HG03571 (cell line): ENCODE data around the gene THSD7A.

Source experiments
- ATAC-seq: cut with Tn5 transposase; IDR thresholded peaks from one replicate; pipeline ENCODE4 v1.9.1; 2021; ENCODE audit not compliant: unreplicated experiment

Gene THSD7A

GRCh38 chr7:11831736-11832495, at the start of gene THSD7A:
Gene THSD7A, minus strand, starts transcription at chr7:11832198. Its CDS starts 252 bp downstream, at chr7:11831946.
- no peak for ATAC-seq

DNA sequence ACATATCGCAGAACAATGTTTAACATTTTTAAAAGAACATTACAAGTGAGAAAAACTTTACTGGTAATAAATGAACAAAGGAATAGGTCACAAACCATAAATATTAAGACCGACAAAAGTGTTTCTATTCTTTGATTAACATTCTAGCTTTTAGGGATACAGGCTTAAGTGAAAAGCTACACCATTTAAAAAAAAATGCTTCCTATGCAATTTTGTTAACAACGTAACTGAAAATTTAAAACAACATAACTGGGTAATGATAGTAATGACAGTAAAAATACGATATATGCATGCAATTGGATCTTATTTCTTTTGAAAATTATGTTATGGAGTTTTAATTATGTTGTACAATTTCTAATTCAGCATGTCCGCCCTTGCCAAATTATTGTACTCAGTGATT, 49.7 kb upstream of the THSD7A start:
- no peak for ATAC-seq

DNA sequence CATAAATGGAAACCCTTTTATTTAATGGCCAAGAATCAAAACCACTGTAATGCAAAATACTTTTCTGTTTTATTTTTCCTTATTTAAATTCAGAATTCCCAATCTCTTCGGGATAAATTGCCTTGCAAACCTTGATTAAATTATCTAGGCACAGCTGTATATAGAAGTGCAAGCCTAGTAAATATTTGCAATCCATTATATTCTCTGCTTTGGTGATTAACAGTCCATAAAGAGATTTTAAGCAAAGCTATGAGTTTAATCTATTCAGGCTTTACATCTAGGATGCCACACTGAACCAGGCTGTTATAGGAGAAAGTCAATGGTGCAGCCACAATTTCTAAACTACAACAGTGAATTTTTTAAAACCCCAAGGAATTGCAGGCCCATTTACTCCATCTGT, 43.6 kb upstream of the THSD7A start:
- no peak for ATAC-seq

DNA sequence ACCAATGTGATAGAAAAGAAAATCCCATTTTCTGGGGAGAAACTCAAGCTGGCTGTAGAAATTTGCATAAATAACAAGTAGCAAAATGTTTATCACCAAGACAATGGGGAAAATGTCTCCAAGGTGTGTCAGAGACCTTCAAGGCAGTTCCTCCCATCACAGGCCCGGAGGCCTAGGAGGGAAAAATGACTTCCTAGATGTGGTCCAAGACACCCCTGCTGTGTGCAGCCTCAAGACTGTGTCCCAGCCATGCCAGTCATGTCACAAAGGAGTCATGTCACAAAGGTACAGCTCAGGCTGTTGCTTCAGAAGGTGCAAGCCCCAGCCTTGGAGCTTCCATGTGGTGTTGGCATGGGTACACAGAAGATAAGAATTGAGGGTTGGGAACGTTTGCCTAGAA, 33.7 kb upstream of the THSD7A start:
- no peak for ATAC-seq

DNA sequence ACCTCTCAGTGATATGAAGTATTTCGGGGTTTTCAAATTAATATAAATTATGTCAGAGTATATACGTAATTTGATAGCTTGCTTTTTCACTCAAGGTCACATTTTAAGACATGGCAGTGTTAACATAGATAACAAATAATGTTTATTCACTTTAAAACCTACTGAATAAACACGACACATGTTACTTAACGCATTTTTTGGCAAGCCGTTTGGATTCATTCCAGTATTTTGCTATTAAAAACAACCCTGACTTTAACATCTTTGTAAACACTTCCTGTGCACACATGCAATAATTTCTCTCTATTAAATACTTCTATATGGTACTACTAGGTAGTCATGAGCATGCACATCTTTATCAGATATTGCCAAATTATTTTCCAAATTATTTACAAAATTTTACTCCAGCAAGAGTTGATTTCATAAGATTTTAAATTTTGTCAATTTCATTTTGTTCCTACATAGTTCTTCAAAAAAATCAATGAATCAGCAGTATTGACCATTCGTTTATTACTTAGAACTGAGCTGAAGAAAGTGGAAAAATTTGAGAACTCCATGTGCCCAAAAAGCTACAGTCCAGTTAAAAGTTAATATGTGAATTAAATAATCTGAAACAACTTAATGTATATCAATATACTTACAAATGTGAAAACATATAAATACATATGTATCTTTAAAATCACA, 26.8 kb upstream of the THSD7A start:
- ATAC-seq = no peak

DNA sequence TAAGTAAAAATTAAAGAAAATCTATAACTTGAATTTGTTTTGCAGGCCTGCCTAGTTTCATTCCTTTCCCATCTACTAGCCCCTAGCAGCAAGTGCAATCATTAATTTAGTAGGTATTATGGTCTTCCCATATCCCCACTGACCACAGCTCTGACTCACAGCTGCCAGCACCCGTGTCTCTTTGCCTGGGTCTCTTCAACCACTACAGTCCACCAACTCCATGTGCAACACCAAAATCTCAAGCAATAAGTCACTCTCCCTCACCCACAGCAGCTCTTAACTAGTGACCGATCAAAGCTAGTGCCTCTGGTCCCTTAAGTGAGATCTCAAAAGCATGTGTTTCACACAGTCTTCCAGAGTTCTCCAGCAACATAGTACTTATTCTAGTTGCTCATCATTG, 26.0 kb upstream of the THSD7A start:
- no peak for ATAC-seq

- ATAC-seq = no peak
Observed at GRCh38 chr7:11848251-11848650, 16.3 kb upstream of the THSD7A start.

DNA sequence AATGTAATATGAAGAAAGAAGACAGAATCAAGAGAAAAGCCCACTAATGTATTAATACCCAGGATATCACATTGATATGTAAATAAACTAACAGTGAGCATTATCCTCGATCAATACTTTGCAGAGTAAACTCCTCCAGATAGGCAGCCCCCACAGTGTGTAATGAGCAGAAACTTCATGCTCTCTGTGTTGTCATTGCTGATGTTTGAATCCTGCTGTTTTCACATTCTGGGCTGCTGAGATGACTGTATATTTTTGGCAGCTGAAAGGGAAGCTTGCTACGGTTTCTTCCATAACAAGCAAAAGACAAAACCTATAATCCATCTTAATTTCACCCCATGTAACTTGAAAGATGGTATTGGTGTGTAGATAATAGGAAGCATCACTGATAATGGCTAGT, 15.3 kb upstream of the THSD7A start:
- no peak for ATAC-seq

- no peak for ATAC-seq
Observed at GRCh38 chr7:11846361-11846955, 14.5 kb upstream of the THSD7A start.

DNA sequence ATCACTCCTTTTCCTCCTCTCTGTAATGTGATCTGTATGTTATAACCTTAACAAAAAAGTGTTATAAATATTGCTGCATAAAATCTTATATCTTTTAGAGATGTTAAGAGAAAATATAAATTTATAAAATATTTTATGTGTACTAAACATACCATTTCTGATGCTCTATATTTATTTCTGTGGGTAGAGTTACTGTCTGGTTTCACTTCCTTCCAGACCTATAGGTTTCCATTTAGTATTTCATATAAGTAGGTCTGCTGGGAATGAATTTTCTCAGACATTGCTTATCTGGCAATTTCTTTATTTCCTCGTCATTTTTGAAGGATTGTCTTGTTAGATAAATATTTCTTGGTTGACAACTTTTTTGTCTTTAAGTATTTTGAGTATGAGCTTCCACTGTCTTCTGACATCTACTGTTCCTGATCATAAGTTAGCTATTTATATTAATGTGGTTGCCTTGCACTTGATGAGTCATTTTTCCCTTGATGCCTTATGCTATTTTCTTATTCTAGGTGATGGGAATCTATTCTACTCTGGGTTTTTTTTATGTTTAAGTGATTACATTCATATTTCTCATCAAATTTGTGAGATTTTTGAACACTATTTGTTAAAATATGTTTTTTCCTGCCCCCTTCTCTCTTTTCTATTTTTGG, 11.2 kb upstream of the THSD7A start:
- ATAC-seq = peak; percentile 52

DNA sequence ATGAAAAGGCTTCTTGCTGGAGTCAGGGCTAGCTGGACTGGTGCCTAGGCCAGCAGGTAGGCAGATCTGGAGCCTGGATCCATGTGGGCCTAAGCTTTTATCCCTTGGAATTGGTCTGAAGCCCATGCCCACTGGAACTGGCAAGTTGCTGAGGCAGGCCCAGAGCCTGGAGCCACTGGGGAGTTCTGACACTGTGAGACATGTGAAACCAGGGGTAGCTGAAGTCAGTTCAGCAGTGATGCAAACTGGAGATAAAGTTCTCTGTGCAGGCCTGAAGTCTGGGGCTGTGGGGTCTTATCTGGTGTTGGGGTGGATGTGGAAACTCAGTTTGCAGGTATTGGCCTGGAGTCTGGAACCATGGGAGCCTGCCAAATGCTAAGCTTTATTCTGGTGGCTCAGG, 9.7 kb upstream of the THSD7A start:
- no peak for ATAC-seq

DNA sequence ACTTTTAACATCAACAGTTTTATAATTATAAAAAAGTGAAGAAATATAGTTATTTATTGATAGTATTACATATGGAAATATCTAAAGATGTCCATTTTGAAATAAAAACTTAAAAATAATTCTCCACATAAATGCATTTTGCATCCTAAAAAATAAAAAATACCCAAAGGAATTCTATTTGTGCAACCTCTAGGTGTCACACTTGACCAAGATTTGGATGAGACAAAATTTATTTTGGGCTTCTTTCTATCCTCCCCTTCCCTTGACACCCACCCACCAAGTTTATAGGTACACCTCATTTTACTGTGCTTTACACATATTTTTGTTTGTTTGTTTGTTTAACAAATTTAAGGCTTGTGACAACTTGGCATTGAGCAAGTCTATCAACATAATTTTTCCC, 3.3 kb upstream of the THSD7A start:
- ATAC-seq = no peak

- ATAC-seq = no peak
Observed at GRCh38 chr7:11833431-11833830, 1.4 kb upstream of the THSD7A start.

DNA sequence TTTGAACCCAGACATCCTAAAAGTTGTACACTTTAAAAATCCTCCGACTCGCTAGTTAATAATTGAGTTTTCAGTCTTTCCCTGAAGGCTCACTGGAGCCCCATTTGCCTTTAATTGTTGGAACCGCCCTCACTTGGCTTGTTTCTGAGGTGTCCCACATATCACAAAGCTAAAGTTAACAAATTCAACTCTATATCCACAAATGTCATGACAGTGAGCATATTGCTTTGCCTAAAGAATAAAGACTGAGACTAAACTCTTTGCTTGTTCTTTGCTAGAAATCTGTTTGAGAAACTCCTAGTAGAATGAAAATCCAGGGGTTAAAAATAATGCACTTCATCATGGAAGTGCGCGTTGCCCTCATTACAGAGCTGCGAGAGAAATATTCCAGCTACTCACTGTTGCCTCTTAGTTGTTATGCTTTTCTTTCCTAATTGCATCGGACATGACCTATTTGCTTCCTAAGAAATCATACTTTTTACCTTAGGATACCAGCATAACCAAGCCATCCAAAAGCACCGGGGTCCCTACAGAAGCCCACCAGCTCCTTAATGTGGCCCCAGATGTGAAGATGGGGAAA, 752 bp downstream of the THSD7A start:
- no peak for ATAC-seq

DNA sequence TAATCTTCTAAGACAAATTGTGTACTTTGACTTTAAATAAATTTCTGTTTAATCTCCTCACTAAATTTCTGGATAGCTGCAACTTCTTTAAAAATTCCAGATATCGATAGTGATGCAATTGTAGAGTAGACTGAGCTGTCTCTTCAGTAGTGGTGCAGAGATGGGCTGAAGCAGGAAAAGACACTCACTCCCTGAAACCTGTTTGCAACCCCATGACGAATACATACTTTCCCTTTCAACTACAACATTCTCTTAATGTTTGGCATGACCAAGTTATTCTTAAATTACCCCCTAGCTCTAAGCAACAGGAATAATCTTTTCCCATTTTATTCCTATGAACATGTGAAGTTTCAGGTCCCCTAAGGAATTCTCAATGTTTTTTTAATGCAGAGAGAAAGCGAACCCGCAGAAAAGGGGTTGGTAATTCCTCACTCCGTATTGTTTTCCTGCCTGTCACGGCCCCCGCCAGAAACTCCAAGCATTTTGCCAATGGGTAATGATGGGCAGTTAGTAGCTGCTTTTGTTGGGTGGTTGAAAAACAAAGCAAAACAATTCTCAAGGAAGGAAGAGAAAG, 1.3 kb downstream of the THSD7A start:
- ATAC-seq = no peak

DNA sequence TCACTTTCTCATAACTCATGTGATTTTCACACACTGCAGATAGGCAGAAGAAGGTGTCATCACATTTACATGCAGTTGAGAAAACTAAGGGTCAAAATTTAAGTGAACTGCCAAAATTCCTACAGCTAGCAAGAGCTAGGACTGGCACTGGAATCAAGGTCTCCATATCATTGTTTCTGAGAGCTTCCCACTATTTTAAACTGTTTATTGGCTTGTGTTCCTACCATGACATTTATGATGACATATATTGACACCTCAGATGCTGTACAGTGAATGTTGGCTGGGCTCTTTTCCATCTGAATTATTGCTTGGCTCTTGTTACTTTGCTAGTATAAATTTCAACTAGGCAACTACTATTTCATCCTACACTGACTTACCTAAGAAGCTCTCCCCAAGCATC, 2.0 kb downstream of the THSD7A start:
- no peak for ATAC-seq

DNA sequence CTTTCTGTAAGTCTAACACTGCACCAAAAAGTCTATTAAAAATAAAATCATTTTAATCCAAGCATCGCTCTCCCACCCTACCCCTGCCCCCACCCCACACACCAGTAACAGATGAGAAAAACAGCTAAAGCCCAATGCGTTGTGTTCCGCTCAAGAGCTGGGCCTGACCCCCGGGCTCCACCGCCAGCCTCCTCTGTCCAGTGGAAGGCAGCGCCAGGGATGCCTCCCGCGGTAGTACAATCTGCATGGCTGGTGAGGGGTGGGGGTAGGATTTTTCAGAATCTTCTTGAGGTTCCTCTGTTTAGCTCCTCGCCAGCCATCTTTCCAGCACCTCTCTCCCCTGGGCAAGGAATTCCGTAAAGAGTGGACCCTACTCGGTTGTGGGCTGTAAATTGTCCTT, 12.1 kb downstream of the THSD7A start:
- no peak for ATAC-seq

DNA sequence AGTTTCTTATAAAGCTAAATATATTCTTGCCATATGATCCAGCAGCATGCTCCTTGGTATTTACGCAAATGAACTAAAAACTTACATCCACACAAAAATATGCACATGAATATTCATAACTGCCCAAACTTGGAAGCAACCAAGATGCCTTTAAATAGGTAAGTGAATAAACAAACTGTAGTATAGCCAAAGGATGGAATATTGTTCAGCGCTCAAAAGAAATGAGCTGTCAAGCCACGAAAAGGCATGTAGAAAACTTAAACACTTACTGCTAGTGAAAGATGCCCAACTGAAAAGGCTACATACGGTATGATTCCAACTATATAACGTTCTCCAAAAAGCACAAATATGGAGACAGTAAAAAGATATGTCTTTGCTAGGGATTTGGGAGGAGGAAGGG, 12.7 kb downstream of the THSD7A start:
- no peak for ATAC-seq

DNA sequence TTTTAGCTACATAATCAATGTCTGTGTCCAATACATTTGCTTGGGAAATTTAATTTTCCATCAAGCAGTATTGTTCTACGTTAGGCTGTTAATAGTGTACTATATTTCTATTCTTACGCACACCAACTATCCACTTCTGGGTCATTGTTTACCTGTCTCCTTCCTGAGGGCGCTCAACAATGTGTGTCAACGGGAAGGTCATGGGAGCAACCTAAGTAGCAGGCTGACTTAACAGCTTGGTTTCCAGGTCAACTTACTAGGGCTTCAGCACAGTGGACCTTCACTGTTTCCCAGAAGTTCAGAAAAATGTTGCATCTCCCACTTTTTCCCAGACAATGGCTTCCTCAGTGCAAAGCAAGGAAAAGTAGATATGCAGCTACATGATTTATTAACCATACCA, 13.7 kb downstream of the THSD7A start:
- no peak for ATAC-seq

- ATAC-seq = no peak
Observed at GRCh38 chr7:11817111-11817740, 14.8 kb downstream of the THSD7A start.

DNA sequence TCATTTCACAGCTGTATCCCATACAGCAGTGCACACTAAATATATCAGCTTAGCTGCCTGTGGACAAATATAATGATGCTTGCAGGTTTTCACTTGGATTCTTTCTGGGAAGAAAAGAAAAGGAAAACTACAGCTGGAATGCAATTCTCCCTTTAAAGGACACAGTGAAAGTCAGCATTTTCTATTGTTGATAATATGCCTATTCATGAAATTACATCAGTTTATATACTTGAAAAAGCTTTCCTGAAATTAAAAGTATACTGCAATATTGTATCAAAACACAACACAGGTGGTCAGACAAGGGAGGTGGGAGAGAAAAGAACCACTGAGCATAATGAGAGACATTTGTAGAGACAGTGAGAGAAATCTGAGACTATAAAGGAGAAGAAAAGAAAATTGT, 20.3 kb downstream of the THSD7A start:
- ATAC-seq = no peak
